Rectal smooth muscle tissue (tissue), 1 donor: Measurements from ENCODE around the gene GTSF1L.

Source experiments
- H3K27ac ChIP-seq: one replicate; pipeline ENCODE4 v1.7.0; 2013; ENCODE audit warnings: low read depth, low read length, inconsistent platforms
- H3K27me3 ChIP-seq: one replicate; pipeline ENCODE4 v1.7.0; 2013; ENCODE audit warnings: low read length; ENCODE audit not compliant: control insufficient read depth, insufficient read depth
- H3K36me3 ChIP-seq: one replicate; pipeline ENCODE4 v1.7.0; 2013; ENCODE audit warnings: low read length; ENCODE audit not compliant: control insufficient read depth, insufficient read depth
- H3K4me1 ChIP-seq: one replicate; pipeline ENCODE4 v1.7.0; 2013; ENCODE audit warnings: low read length; ENCODE audit not compliant: control insufficient read depth, insufficient read depth
- H3K4me3 ChIP-seq: one replicate; pipeline ENCODE4 v1.7.0; 2013; ENCODE audit warnings: low read length
- H3K9ac ChIP-seq: one replicate; pipeline ENCODE4 v1.7.0; 2013; ENCODE audit warnings: low read length

GTSF1L gene

DNA sequence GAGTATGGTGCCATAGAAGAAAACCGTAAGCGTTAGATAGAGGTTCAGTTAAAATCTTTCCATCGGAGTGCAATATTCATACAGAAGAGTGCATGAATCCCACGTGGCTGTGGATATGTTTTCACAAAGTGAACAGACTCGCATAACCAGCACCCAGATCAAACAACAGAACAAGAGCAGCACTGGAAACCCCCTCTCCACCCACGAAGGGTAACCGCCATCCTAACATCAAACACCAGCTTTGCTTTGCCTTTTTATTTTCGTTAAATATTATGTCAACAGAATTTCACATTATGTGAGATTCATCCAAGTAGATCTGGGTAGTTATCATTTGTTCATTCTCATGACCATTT lies 4.7 kb downstream of the GTSF1L start:
- H3K4me1 ChIP-seq = no peaks in the 10 kb centered on the region
- H3K9ac ChIP-seq = no peak overlapping the region
- H3K27me3 ChIP-seq = no peaks in the 10 kb centered on the region
- no peaks in the 10 kb centered on the region for H3K36me3 ChIP-seq
- H3K4me3 ChIP-seq = no peak overlapping the region
- no peak overlapping the region for H3K27ac ChIP-seq

DNA sequence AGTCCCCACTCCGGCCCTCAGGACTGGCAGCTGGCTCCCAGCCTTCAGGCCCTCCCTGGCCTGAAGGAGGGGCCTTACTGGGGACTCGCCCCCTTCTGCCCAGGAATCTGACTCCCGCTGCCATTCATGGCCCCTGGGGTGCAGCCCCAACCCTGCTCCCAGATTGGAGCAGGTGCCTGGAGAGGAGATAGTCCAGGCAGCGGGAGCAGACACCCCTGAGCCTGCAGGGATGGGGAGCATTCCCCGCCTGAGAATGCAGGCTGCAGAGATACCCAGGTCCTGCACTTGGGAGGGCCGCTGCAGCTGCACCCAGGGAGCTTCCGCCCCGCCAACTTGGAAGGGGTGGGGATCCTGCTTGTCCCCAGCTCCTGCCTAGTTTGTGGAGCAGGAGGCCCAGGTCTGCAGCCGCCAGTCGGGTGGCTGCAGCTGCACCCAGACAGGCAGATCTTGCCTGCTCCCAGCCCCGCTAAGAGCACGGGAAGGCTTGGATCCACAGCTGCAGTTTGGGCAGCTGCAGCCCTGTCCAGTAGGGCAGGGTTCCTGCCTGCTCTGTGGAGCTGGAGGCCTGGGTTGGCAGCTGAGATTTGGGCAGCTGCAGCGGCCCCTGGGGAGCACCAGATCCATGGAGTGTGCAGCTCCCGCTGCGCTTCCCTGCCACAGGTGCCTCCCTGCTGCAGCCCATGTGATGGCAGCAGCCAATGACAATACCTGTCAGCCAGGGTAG lies 5.2 kb downstream of the GTSF1L start:
- Histone ChIP-seq H3K4me1 (no peaks in the 10 kb centered on the region), H3K27ac (no peak overlapping the region), H3K9ac (no peak overlapping the region)

DNA sequence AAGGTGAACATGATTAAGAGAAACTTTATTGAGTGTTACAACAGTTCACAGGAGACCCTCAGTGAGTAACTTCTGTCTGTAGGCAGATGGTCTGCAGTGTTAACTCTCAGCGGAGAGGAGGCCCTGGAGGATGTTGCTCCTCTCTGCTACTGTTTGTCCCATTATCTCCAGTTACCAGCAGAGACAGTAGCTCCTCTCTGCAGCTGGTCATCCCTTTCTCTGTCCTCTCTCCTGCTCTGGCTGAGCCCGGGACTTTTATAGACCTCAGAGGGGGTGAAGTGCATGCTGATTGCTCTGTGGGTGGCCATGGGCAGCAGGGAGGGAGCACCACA lies 5.7 kb downstream of the GTSF1L start:
- Histone ChIP-seq H3K9ac (no peak overlapping the region), H3K4me3 (no peak overlapping the region), H3K27ac (no peak overlapping the region), H3K27me3 (no peaks in the 10 kb centered on the region), H3K36me3 (no peaks in the 10 kb centered on the region), H3K4me1 (no peaks in the 10 kb centered on the region)

More for the DNA sequence above, 5.2 kb downstream of the GTSF1L start:
- H3K36me3 ChIP-seq = no peaks in the 10 kb centered on the region
- H3K27me3 ChIP-seq = no peaks in the 10 kb centered on the region
- H3K4me3 ChIP-seq = no peak overlapping the region

- H3K4me3 ChIP-seq = no peak overlapping the region
- no peak overlapping the region for H3K9ac ChIP-seq
- H3K36me3 ChIP-seq = no peaks in the 10 kb centered on the region
- no peaks in the 10 kb centered on the region for H3K27me3 ChIP-seq
- no peaks in the 10 kb centered on the region for H3K4me1 ChIP-seq
- H3K27ac ChIP-seq = no peak overlapping the region
Measured at GRCh38 chr20:43720007-43720406, 6.8 kb downstream of the GTSF1L start.

- Histone ChIP-seq H3K27me3 (no peaks in the 10 kb centered on the region), H3K9ac (no peak overlapping the region), H3K27ac (no peak overlapping the region), H3K4me1 (no peaks in the 10 kb centered on the region), H3K4me3 (no peak overlapping the region), H3K36me3 (no peaks in the 10 kb centered on the region)
Measured at GRCh38 chr20:43717616-43717995, 9.2 kb downstream of the GTSF1L start.

DNA sequence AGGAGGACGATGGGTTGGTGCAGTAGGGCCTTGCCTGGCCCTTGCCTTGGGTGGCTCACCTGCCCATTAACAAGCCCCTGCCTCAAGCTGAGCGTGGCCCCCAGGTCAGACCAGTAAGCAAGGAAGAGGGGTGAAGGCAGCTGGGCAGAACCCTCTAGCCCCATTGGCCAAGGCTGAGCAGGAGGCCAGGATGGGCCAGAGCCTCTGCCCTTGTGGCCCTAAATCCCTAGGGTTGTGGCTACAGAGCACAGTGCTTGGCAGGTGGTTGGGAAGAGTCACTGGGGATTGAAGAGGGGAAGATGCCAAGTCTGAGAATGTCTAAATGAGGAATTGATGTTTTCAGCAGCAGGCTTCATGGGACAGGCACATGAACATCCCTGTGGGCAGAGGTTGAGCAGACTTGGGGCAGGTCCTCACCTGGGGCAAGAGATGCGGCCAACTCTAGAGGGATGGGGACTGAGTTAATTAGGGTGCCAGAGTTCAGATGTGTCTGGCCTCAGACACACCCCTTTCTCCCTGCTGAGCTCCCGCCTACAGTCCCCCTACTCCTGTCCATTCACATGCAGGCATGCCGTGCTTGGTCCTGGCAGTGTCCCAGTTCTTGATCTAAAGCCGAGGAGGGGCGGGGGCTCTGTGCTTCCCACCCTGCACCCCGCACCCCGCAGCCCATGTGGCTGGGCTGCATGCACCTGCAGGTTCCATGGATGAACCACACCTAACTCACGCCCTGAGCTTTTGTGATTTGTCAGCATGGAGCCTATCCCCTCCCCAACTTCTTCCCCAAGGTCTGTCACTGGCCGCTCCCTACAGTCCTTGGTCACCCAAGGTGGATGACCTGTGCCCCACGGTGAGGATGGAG lies 9.8 kb downstream of the GTSF1L start:
- no peaks in the 10 kb centered on the region for H3K27me3 ChIP-seq
- H3K4me3 ChIP-seq = no peak overlapping the region
- no peaks in the 10 kb centered on the region for H3K4me1 ChIP-seq
- no peak overlapping the region for H3K9ac ChIP-seq
- H3K27ac ChIP-seq = no peak overlapping the region
- no peaks in the 10 kb centered on the region for H3K36me3 ChIP-seq

DNA sequence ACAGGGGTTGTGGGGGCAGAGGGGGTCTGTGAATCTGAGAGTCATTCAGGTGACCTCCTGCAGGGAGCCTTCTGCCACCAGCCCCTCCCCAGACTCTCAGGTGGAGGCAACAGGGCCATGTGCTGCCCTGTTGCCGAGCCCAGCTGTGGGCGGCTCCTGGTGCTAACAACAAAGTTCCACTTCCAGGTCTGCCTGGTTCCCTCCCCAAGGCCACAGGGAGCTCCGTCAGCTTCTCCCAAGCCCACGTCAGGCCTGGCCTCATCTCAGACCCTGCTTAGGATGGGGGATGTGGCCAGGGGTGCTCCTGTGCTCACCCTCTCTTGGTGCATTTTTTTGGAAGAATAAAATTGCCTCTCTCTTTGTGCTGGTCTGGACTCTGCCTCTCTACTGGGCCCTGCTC lies 10.7 kb downstream of the GTSF1L start:
- no peak overlapping the region for H3K4me3 ChIP-seq
- H3K36me3 ChIP-seq = no peaks in the 10 kb centered on the region
- no peaks in the 10 kb centered on the region for H3K27me3 ChIP-seq
- H3K27ac ChIP-seq = no peak overlapping the region
- no peaks in the 10 kb centered on the region for H3K4me1 ChIP-seq
- H3K9ac ChIP-seq = no peak overlapping the region

- no peaks in the 10 kb centered on the region for H3K4me1 ChIP-seq
- no peaks in the 10 kb centered on the region for H3K27me3 ChIP-seq
- H3K4me3 ChIP-seq = no peak overlapping the region
- H3K27ac ChIP-seq = no peak overlapping the region
- H3K9ac ChIP-seq = no peak overlapping the region
- no peaks in the 10 kb centered on the region for H3K36me3 ChIP-seq
Measured at GRCh38 chr20:43715511-43715910, 11.3 kb downstream of the GTSF1L start.

DNA sequence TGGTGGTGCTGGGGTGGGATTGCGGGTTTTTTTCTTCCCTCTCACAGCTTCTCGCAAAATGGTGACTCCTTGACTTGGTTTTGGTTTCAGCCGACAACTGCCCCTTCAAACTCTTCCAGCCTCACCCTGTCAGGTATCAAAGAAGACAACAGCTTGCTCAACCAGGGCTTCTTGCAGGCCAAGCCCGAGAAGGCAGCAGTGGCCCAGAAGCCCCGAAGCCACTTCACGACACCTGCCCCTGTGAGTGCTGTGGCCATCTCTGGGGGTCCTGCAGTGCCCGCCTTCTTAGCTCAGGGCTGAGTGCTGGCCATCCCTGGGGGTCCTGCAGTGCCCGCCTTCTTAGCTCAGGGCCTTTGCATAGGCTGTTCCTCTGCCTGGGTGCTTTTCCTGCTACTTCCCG lies 11.8 kb downstream of the GTSF1L start:
- H3K36me3 ChIP-seq = no peaks in the 10 kb centered on the region

GRCh38 chr20:43711098-43711654 lies 15.6 kb downstream of the GTSF1L start:
- Histone ChIP-seq H3K4me1 (no peaks in the 10 kb centered on the region), H3K27me3 (no peaks in the 10 kb centered on the region), H3K36me3 (no peaks in the 10 kb centered on the region), H3K9ac (no peak overlapping the region), H3K27ac (no peak overlapping the region), H3K4me3 (no peak overlapping the region)

More for the DNA sequence above, 11.8 kb downstream of the GTSF1L start:
- Histone ChIP-seq H3K4me1 (no peaks in the 10 kb centered on the region), H3K9ac (no peak overlapping the region), H3K27ac (no peak overlapping the region), H3K4me3 (no peak overlapping the region), H3K27me3 (no peaks in the 10 kb centered on the region)

DNA sequence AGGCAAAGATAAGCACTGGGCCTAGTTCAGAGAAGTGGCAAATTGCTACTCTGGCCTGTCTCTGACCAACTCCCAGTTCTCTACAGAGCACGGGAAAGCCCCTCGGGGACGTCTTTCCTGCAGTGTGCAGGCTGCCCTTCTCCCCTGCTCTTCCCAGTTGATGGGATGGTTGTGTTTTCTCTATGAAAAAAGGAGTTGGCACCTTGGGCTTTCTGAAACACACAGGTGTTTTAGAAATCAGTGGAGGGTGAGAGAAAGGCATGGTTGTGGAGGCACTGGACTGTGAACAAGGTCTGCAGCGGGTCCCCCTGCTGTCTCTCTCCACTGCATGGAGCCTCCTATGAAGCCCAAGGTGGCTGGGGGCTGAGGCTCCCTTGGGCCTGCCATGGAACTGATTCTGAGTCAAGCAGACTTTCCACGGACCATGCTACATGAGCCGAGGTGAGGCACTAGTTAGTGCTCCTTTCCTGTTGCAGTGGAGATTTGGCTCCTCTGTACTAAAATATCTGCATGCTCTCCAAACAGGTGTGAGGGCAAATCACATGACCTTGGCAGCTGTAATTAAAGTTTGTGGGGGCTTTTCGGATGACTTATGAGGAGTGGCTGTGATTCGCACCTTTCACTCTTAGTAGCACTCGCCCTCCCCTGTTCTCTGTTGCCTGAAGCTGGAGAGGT lies 16.3 kb downstream of the GTSF1L start:
- Histone ChIP-seq H3K4me1 (no peaks in the 10 kb centered on the region), H3K4me3 (no peak overlapping the region), H3K27me3 (no peaks in the 10 kb centered on the region), H3K27ac (no peak overlapping the region), H3K9ac (no peak overlapping the region), H3K36me3 (no peaks in the 10 kb centered on the region)

GRCh38 chr20:43702502-43702901 lies 24.3 kb downstream of the GTSF1L start:
- H3K36me3 ChIP-seq = no peaks in the 10 kb centered on the region

More at GRCh38 chr20:43702502-43702901, 24.3 kb downstream of the GTSF1L start:
- H3K4me3 ChIP-seq = no peak overlapping the region
- H3K27ac ChIP-seq = no peak overlapping the region
- H3K4me1 ChIP-seq = no peaks in the 10 kb centered on the region
- no peak overlapping the region for H3K9ac ChIP-seq
- no peaks in the 10 kb centered on the region for H3K27me3 ChIP-seq
